Stimulated activated naive B cell treated with anti-CD40 and anti-IgM and Interleukin-4, amounts not matched to agents 10 μg/mL and 1 μg/mL and 100 μg/mL, for 72 hours (primary cell): ENCODE measurements around the gene SLC44A1.

Experiments used
- ATAC-seq, 2 donors: fragments of 150-1000 bp; cut with Tn5 transposase; replicated peaks; 2 replicates each; pipeline ENCODE4 v1.10.0; 2021; ENCODE audit warnings: moderate library complexity in 1 of 2
- DNase-seq: peaks from one replicate; pipeline ENCODE4 v3.0.0; 2021
- H3K27ac Mint-ChIP-seq: one replicate; pipeline ENCODE4 v1.8.0; 2022; ENCODE audit warnings: mild to moderate bottlenecking, mixed read lengths
- H3K27me3 Mint-ChIP-seq, 2 donors: one replicate each; pipeline ENCODE4 v1.8.0; 2022; ENCODE audit warnings: mixed read lengths in 2 of 2
- H3K36me3 Mint-ChIP-seq, 2 donors: one replicate each; pipeline ENCODE4 v1.8.0; 2022; ENCODE audit warnings: mixed read lengths in 2 of 2, mild to moderate bottlenecking in 1 of 2
- H3K4me1 Mint-ChIP-seq, 2 donors: one replicate each; pipeline ENCODE4 v1.8.0; 2022; ENCODE audit warnings: mixed read lengths in 2 of 2, mild to moderate bottlenecking in 1 of 2
- H3K4me3 Mint-ChIP-seq, 2 donors: one replicate each; pipeline ENCODE4 v1.8.0; 2022; ENCODE audit warnings: mild to moderate bottlenecking in 2 of 2, mixed read lengths in 2 of 2, moderate library complexity in 1 of 2
- H3K9me3 Mint-ChIP-seq, 2 donors: one replicate each; pipeline ENCODE4 v1.8.0; 2022; ENCODE audit warnings: mixed read lengths in 2 of 2, mild to moderate bottlenecking in 1 of 2

The SLC44A1 gene

GRCh38 chr9:105426657-105427056, 182.2 kb downstream of the SLC44A1 start:
- Mint-ChIP-seq H3K9me3 (no peaks in the 10 kb centered on the region), H3K36me3 (no peaks in the 10 kb centered on the region), H3K27ac (no peak overlapping the region), H3K27me3 (no peaks in the 10 kb centered on the region), H3K4me1 (peaks cover 0 to 4% of the 10 kb centered on the region in 2 donors), H3K4me3 (no peak overlapping the region)
- no peak for ATAC-seq
- no peak for DNase-seq

GRCh38 chr9:105431424-105432246, 187.2 kb downstream of the SLC44A1 start:
- no peak overlapping the region for H3K4me3 Mint-ChIP-seq
- no peaks in the 10 kb centered on the region for H3K27me3 Mint-ChIP-seq
- H3K27ac Mint-ChIP-seq: no peak overlapping the region
- ATAC-seq: no peak
- no peaks in the 10 kb centered on the region for H3K9me3 Mint-ChIP-seq
- peaks cover 0 to 2% of the 10 kb centered on the region in 2 donors for H3K4me1 Mint-ChIP-seq
- no peaks in the 10 kb centered on the region for H3K36me3 Mint-ChIP-seq
- DNase-seq: no peak

- Mint-ChIP-seq H3K36me3 (no peaks in the 10 kb centered on the region), H3K4me3 (no peak overlapping the region), H3K27ac (no peak overlapping the region), H3K9me3 (no peaks in the 10 kb centered on the region), H3K27me3 (no peaks in the 10 kb centered on the region), H3K4me1 (peaks cover 0 to 2% of the 10 kb centered on the region in 2 donors)
- DNase-seq: no peak
- ATAC-seq: no peak
These were observed 187.9 kb downstream of the SLC44A1 start for GRCh38 chr9:105432247-105432842.

- Mint-ChIP-seq H3K9me3 (no peaks in the 10 kb centered on the region), H3K36me3 (no peaks in the 10 kb centered on the region), H3K27ac (no peak overlapping the region), H3K27me3 (no peaks in the 10 kb centered on the region), H3K4me3 (no peak overlapping the region), H3K4me1 (peaks cover 0 to 2% of the 10 kb centered on the region in 2 donors)
- ATAC-seq (no peak), DNase-seq (no peak)
These were observed 191.0 kb downstream of the SLC44A1 start for GRCh38 chr9:105435453-105435852.

GRCh38 chr9:105436783-105437182, 192.3 kb downstream of the SLC44A1 start:
- no peak for ATAC-seq
- peaks cover 0 to 2% of the 10 kb centered on the region in 2 donors for H3K4me1 Mint-ChIP-seq

GRCh38 chr9:105437704-105438103, 193.3 kb downstream of the SLC44A1 start:
- Mint-ChIP-seq H3K27me3 (no peaks in the 10 kb centered on the region), H3K4me3 (no peak overlapping the region), H3K27ac (no peak overlapping the region), H3K4me1 (peaks cover 0 to 2% of the 10 kb centered on the region in 2 donors), H3K36me3 (no peaks in the 10 kb centered on the region), H3K9me3 (no peaks in the 10 kb centered on the region)
- DNase-seq: no peak
- no peak for ATAC-seq

More at GRCh38 chr9:105436783-105437182, 192.3 kb downstream of the SLC44A1 start:
- no peak overlapping the region for H3K27ac Mint-ChIP-seq
- DNase-seq: no peak
- H3K27me3 Mint-ChIP-seq: no peaks in the 10 kb centered on the region
- H3K9me3 Mint-ChIP-seq: no peaks in the 10 kb centered on the region
- no peak overlapping the region for H3K4me3 Mint-ChIP-seq
- H3K36me3 Mint-ChIP-seq: no peaks in the 10 kb centered on the region

- Mint-ChIP-seq H3K9me3 (no peaks in the 10 kb centered on the region), H3K4me1 (peaks cover 0 to 2% of the 10 kb centered on the region in 2 donors), H3K27me3 (no peaks in the 10 kb centered on the region), H3K4me3 (no peak overlapping the region), H3K36me3 (no peaks in the 10 kb centered on the region), H3K27ac (no peak overlapping the region)
- ATAC-seq (no peak), DNase-seq (no peak)
These were observed 193.8 kb downstream of the SLC44A1 start for GRCh38 chr9:105438141-105438806.

GRCh38 chr9:105439428-105439827, 195.0 kb downstream of the SLC44A1 start:
- Mint-ChIP-seq H3K27ac (no peak overlapping the region), H3K4me1 (peaks cover 0 to 2% of the 10 kb centered on the region in 2 donors), H3K9me3 (no peaks in the 10 kb centered on the region), H3K4me3 (no peak overlapping the region), H3K27me3 (no peaks in the 10 kb centered on the region), H3K36me3 (no peaks in the 10 kb centered on the region)
- DNase-seq: no peak
- ATAC-seq: no peak

GRCh38 chr9:105441616-105442160, 197.2 kb downstream of the SLC44A1 start:
- H3K4me3 Mint-ChIP-seq: no peak overlapping the region
- ATAC-seq: no peak

GRCh38 chr9:105443121-105443520, 198.7 kb downstream of the SLC44A1 start:
- no peaks in the 10 kb centered on the region for H3K27me3 Mint-ChIP-seq
- no peak overlapping the region for H3K27ac Mint-ChIP-seq
- no peak overlapping the region for H3K4me3 Mint-ChIP-seq
- H3K9me3 Mint-ChIP-seq: no peaks in the 10 kb centered on the region
- peaks cover 4 to 6% of the 10 kb centered on the region in 2 donors for H3K4me1 Mint-ChIP-seq
- H3K36me3 Mint-ChIP-seq: peaks cover 0 to 4% of the 10 kb centered on the region in 2 donors
- ATAC-seq (no peak), DNase-seq (no peak)

More at GRCh38 chr9:105441616-105442160, 197.2 kb downstream of the SLC44A1 start:
- Mint-ChIP-seq H3K36me3 (no peaks in the 10 kb centered on the region), H3K4me1 (no peaks in the 10 kb centered on the region), H3K27me3 (no peaks in the 10 kb centered on the region), H3K27ac (no peak overlapping the region), H3K9me3 (no peaks in the 10 kb centered on the region)
- DNase-seq: no peak

GRCh38 chr9:105444130-105444529, 199.7 kb downstream of the SLC44A1 start:
- ATAC-seq (no peak), DNase-seq (no peak)
- H3K36me3 Mint-ChIP-seq: peaks cover 0 to 4% of the 10 kb centered on the region in 2 donors
- H3K27me3 Mint-ChIP-seq: no peaks in the 10 kb centered on the region
- no peak overlapping the region for H3K4me3 Mint-ChIP-seq
- H3K4me1 Mint-ChIP-seq: peaks cover 9 to 12% of the 10 kb centered on the region in 2 donors
- no peak overlapping the region for H3K27ac Mint-ChIP-seq
- no peaks in the 10 kb centered on the region for H3K9me3 Mint-ChIP-seq

GRCh38 chr9:105445203-105445881, 200.9 kb downstream of the SLC44A1 start:
- H3K27ac Mint-ChIP-seq: no peak overlapping the region
- DNase-seq: no peak
- no peaks in the 10 kb centered on the region for H3K9me3 Mint-ChIP-seq

GRCh38 chr9:105447386-105447813, 202.9 kb downstream of the SLC44A1 start:
- peaks cover 0 to 4% of the 10 kb centered on the region in 2 donors for H3K36me3 Mint-ChIP-seq
- ATAC-seq: no peak
- no peaks in the 10 kb centered on the region for H3K9me3 Mint-ChIP-seq
- H3K27me3 Mint-ChIP-seq: no peaks in the 10 kb centered on the region
- H3K27ac Mint-ChIP-seq: peak overlapping the region; percentile 82
- peak overlapping the region; percentile 89 to 96 for H3K4me3 Mint-ChIP-seq
- DNase-seq: no peak
- H3K4me1 Mint-ChIP-seq: peaks cover 11 to 12% of the 10 kb centered on the region in 2 donors

More at GRCh38 chr9:105445203-105445881, 200.9 kb downstream of the SLC44A1 start:
- ATAC-seq: no peak
- Mint-ChIP-seq H3K4me1 (peaks cover 9 to 12% of the 10 kb centered on the region in 2 donors), H3K36me3 (peaks cover 0 to 4% of the 10 kb centered on the region in 2 donors), H3K27me3 (no peaks in the 10 kb centered on the region), H3K4me3 (no peak overlapping the region)
